Measurements from ENCODE around the gene TJP3.

GRCh38 chr19:3682741-3683404, 25.3 kb upstream of the TJP3 start:
- no peak for TF ChIP-seq CTCF (IDR thresholded peaks at IDR 0.05; ENCODE audit: poor library complexity, severe bottlenecking)
- TF ChIP-seq POLR2AphosphoS5 (IDR thresholded peaks at IDR 0.05) = no peak
- TF ChIP-seq REST (IDR thresholded peaks at IDR 0.05; ENCODE audit: borderline replicate concordance) = no peak
- no peak for TF ChIP-seq RAD21 (conservative IDR thresholded peaks at IDR 0.05)

Measured in neural cell (in vitro differentiated cells).